Embryonic facial prominence (tissue), 1 donor: ENCODE measurements around the gene CLEC10A.
"Not testable (repeated sequence)": the region's sequence is repeated elsewhere in the genome, so short reads cannot be mapped to it uniquely, and the experiment has no call there.

ENCODE experiments used
- DNase-seq: peaks from one replicate; pipeline ENCODE4 v3.0.0-alpha.2; 2016; ENCODE audit errors: extremely low spot score

The CLEC10A gene

GRCh38 chr17:7074931-7075330 lies 5.1 kb downstream of the CLEC10A start:
- DNase-seq = no peak

- DNase-seq = no peak
Measured at GRCh38 chr17:7072406-7072805, 7.6 kb downstream of the CLEC10A start.

DNA sequence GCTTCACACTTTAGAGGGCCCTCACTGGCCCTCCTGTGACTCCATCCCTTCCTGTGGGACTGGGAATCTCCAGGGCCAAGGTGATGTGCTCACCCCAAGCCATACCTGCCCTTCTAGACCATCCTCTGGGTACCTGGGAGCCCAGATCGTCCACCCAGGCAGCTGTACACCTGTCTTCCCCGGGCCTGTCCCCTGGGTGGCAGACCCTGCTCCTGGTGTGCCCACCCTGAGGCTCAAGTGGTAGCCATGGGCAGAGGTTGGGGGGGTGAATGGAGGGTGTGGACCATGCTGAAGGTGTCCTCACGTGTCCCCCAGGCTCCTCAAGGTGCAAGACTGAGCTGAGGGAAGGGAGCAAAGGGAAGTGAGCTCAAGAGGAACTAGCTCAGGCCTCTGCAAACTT lies 9.3 kb downstream of the CLEC10A start:
- no peak for DNase-seq

- DNase-seq = no peak
Measured at GRCh38 chr17:7068268-7068667, 11.8 kb downstream of the CLEC10A start.

- no peak for DNase-seq
Measured at GRCh38 chr17:7067198-7067597, 12.9 kb downstream of the CLEC10A start.

GRCh38 chr17:7064261-7064660 lies 15.8 kb downstream of the CLEC10A start:
- no peak for DNase-seq

- DNase-seq = no peak
Measured at GRCh38 chr17:7063518-7064094, 16.4 kb downstream of the CLEC10A start.

GRCh38 chr17:7060165-7060891 lies 19.7 kb downstream of the CLEC10A start:
- no peak for DNase-seq

DNA sequence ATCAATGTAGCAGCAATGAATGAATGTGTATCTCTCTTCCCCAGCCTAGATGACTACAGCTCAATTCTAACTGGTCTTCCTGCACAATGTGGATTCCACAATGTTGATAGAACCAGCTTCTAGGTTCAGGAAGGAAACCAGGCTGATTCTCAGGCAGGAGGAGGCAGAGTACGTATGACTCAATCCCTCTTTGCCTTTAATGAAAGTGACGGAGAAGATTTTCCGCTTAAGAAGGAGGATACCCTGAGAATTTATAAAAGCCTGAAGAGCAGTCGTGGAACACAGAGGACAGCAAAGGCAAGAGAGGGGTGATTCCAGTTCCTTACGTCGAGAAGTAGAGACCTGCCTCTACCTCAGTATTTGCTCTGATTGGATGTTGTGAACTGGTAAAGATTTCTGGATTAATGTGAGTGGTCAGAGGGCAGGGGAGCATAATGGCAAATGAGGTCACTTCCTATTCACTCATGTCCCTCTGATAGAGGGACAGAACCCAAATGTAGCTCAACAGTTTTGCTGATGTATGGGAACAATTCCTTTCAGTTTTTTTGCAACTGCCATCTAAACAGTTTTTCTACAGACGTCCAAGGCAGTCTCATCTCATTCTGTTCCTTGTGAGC lies 21.1 kb downstream of the CLEC10A start:
- DNase-seq = no peak

DNA sequence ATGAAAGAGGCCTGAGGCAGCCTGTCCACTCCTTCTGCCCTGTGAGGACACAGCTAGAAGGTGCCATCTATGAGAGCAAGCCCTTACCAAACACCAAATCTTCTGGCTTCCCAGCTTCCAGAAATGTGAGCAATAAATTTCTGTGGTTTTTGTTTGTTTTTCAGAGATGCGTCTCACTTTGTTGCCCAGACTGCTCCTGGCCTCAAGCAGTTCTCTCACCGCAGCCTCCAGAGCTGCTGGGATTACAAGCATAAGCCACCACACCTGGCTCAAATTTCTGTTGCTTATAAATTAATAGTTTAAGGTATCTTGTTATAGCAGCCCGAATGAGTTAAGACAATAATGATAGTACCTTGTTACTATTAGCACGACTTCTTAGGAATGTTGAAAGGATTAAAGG lies 23.7 kb downstream of the CLEC10A start:
- DNase-seq = no peak

- DNase-seq = not testable (repeated sequence)
Measured at GRCh38 chr17:7050583-7050982, 29.5 kb downstream of the CLEC10A start.

GRCh38 chr17:7048968-7049367 lies 31.1 kb downstream of the CLEC10A start:
- DNase-seq = no peak

GRCh38 chr17:7047566-7047965 lies 32.5 kb downstream of the CLEC10A start:
- DNase-seq = no peak

DNA sequence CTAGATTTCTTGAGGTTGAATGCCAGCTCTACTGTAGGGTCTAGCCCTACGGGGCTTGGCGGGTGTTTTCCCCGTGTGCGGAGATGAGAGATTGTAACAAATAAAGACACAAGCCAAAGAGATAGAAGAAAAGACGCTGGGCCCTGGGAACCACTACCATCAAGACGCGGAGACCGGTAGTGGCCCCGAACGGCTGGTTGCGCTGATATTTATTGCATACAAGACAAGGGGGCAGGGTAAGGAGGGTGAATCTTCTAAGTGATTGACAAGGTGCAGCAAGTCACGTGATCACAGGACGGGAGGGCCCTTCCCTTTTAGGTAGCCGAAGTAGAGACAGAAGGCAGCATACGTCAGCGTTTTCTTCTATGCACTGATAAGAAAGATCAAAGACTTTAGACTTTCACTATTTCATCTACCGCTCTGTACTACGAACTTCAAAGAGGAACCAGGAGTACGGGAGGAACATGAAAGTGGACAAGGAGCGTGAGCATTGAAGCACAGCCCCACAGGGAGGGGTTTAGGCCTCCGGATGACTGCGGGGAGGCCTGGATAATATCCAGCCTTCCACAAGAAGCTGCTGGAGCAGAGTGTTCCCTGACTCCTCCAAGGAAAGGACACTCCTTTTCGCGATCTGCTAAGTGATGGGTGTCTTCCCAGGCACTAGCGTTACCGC lies 33.2 kb downstream of the CLEC10A start:
- DNase-seq = not testable (repeated sequence)

DNA sequence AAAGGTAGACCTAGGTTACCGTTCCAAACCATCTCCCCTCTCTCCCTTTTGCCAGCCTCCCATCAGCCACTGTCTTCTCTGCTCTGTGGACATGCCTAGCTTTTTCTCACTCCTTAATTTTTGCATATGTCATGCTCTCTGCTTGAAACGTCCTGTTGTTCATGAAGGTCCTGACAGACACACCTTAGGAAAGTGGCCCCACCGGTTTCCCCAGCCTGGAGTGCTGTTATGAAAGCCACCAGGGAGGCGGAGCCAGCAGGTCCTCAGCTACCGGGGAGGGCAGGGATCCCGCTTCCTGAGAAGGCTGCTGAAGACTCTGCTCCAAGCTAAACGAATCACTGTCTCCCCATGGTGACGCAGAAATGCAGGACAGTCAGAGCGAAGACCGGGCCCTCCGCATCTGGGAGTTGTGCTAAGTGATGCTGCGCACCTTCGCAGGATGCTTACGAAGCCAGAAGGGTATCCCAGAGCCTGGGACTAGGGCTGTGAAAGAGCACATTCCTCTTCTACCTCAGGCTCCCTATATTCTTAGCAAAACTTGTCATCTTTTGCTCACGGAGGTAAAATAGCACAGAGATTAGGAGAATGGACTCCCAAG lies 33.8 kb downstream of the CLEC10A start:
- no peak for DNase-seq

- DNase-seq = peak; percentile 59
Measured at GRCh38 chr17:7045492-7046126, 34.4 kb downstream of the CLEC10A start.

DNA sequence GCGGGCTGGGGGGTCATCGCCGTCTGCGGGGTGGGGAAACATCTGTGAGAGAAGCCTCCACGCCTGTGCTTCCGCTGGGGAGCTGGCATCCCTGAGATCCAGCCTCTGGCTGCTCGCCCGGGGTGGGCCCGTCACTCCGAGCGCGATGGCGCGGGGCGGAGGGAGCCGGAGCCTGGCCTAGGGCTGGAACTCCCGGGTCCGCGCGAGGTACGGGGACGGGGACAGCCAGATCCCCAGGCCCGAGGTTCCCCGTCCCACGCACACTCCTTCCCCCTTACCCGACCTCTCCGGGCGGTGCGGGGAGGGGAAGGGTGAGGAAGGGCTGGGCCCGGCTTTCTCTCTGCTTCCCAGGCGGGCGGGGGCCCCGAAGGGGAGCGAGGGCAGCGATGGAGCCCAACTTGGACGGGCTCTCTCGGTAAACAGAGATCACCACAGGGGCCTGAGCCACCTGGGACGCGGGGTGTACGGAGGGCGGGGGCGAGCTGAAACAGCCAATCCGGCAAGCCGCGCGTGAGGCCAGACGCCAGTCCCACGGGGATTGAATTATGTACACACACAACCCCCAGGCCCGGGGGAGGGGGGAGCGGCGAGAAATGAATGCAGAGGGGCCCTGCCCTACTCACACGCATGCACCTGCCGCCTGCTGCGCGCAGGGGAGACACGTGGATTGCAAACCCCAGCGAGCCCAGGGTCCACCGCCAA lies 36.4 kb downstream of the CLEC10A start, which contains the start of gene SLC16A11:
TSS of gene SLC16A11 (minus strand) at position 596 of the 702 bp plus-strand sequence. CDS start at position 17, 579 bp downstream.
- no peak for DNase-seq

GRCh38 chr17:7043182-7043496 lies 36.9 kb downstream of the CLEC10A start:
- no peak for DNase-seq

- peak; percentile 20 for DNase-seq
Measured at GRCh38 chr17:7042501-7043181, 37.4 kb downstream of the CLEC10A start.
